ENCODE results near the gene NEK7.
"Not testable (repeated sequence)": the region's sequence is repeated elsewhere in the genome, so short reads cannot be mapped to it uniquely, and the experiment has no call there.

Gene NEK7

DNA sequence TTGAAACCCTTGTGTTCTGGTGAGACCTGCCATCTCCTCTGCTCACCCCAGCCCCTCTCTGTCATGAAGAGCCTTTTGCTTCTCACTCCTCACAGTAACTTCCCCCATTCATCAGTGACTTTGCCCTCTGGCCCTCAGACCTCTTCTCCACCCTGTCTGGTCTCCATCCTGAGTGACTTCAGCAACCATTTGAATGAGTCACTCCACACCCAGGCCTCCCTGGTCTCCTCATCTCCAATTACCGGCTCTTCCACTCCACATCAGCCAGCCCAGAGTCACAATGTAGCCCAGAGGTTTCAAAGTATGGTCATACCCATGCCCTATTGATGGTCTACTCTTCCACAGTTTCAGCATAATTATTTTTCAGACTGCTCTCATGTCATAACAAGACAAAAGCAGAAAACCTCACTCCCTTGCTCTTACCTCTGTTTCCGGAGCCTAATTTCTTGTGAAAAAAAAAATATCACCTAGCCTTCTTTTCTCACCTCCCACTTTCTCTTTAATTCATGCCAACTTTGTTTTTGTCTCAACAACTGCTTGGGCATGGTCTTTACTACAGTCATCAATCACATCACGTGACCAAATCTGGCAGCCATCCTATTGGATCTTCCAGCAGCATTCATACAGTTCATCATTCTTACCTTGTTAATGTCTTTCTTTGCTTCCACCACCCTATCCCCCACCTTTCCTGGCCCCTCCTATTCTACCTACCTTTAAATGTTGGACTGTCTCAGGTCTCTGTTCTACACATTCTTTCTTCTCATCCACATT lies 35.6 kb upstream of the NEK7 start:
- Histone ChIP-seq H3K36me3 (ENCODE audit: control insufficient read depth in 1 of 2, insufficient read depth in 2 of 2, low read length in 2 of 2) (no peaks in the 10 kb centered on the region), H3K9me3 (ENCODE audit: control insufficient read depth in 1 of 2, low read length in 2 of 2) (no peaks in the 10 kb centered on the region), H3K27me3 (ENCODE audit: control insufficient read depth in 1 of 2, insufficient read depth in 2 of 2, low read length in 2 of 2) (no peaks in the 10 kb centered on the region), H3K4me3 (ENCODE audit: low read depth in 1 of 2, low read length in 2 of 2) (no peak overlapping the region), H3K4me1 (ENCODE audit: control insufficient read depth in 1 of 2, insufficient read depth in 2 of 2, low read length in 2 of 2) (no peaks in the 10 kb centered on the region), H3K27ac (ENCODE audit: low read depth, low read length) (no peak overlapping the region), H3K9ac (ENCODE audit: low read depth in 1 of 2, low read length in 2 of 2) (no peak overlapping the region)

DNA sequence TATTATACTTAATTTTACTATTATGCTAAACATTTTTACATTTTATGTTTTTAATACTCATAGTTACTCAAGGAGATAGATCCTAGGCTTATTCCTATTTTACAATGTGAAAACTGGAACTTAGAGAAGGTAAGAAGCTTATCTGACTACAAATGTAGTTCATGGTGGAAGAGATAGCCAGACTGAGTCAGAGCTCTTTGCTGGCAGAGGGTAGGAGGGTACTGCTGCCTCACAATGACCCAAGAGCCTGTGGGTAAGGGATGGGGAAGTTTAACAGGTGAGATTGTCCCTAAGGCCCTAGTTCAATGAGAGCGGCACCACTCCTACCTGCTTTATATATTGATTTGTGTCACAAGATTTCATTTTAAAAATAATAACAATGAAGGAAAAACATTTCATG lies 34.1 kb upstream of the NEK7 start:
- Histone ChIP-seq H3K36me3 (ENCODE audit: control insufficient read depth in 1 of 2, insufficient read depth in 2 of 2, low read length in 2 of 2) (no peaks in the 10 kb centered on the region), H3K27me3 (ENCODE audit: control insufficient read depth in 1 of 2, insufficient read depth in 2 of 2, low read length in 2 of 2) (no peaks in the 10 kb centered on the region), H3K9me3 (ENCODE audit: control insufficient read depth in 1 of 2, low read length in 2 of 2) (no peaks in the 10 kb centered on the region), H3K9ac (ENCODE audit: low read depth in 1 of 2, low read length in 2 of 2) (no peak overlapping the region), H3K27ac (ENCODE audit: low read depth, low read length) (no peak overlapping the region), H3K4me1 (ENCODE audit: control insufficient read depth in 1 of 2, insufficient read depth in 2 of 2, low read length in 2 of 2) (no peaks in the 10 kb centered on the region), H3K4me3 (ENCODE audit: low read depth in 1 of 2, low read length in 2 of 2) (no peak overlapping the region)

DNA sequence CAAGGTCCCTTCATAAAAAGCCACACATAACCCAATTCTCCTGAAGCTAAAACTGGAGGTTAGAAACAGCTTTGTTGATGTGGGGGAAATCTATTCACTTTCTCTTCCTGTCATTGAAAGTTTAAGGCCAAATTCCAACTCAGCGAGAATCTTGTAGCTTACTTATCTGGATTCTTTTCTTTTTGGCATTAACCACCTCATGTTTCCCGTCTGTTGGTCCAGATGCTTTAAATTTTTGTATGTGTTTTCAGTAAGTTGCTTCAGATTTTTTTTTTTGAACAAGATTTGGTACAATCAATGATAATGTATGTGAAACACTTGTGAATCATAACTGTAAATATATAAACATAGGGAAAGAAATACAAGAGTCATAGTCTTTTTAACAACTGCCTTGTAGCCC lies 33.7 kb upstream of the NEK7 start:
- Histone ChIP-seq H3K9me3 (ENCODE audit: control insufficient read depth in 1 of 2, low read length in 2 of 2) (no peaks in the 10 kb centered on the region), H3K27ac (ENCODE audit: low read depth, low read length) (no peak overlapping the region), H3K4me1 (ENCODE audit: control insufficient read depth in 1 of 2, insufficient read depth in 2 of 2, low read length in 2 of 2) (no peaks in the 10 kb centered on the region), H3K36me3 (ENCODE audit: control insufficient read depth in 1 of 2, insufficient read depth in 2 of 2, low read length in 2 of 2) (no peaks in the 10 kb centered on the region), H3K9ac (ENCODE audit: low read depth in 1 of 2, low read length in 2 of 2) (no peak overlapping the region), H3K27me3 (ENCODE audit: control insufficient read depth in 1 of 2, insufficient read depth in 2 of 2, low read length in 2 of 2) (no peaks in the 10 kb centered on the region), H3K4me3 (ENCODE audit: low read depth in 1 of 2, low read length in 2 of 2) (no peak overlapping the region)

DNA sequence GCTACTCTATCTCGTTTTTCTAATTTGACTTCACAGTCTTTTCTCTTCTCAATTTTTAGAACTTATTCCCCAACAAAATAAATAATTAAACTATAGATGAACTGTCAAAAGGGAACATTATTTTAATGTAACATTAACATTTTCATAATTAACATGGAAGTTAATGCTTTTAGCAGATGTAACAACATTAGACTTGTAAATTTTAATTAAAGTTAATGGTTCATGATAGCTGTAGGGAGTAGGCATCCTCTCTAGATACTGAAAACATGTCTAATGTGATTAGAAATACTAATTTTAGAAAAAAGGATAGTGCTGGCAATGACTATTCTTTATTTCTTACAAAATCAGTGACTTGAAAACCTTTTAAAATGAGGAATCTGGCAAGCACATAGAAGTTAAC lies 32.1 kb upstream of the NEK7 start:
- H3K9me3 ChIP-seq (ENCODE audit: control insufficient read depth in 1 of 2, low read length in 2 of 2) = no peaks in the 10 kb centered on the region
- no peak overlapping the region for H3K27ac ChIP-seq (ENCODE audit: low read depth, low read length)
- H3K27me3 ChIP-seq (ENCODE audit: control insufficient read depth in 1 of 2, insufficient read depth in 2 of 2, low read length in 2 of 2) = no peaks in the 10 kb centered on the region
- H3K4me1 ChIP-seq (ENCODE audit: control insufficient read depth in 1 of 2, insufficient read depth in 2 of 2, low read length in 2 of 2) = no peaks in the 10 kb centered on the region
- H3K36me3 ChIP-seq (ENCODE audit: control insufficient read depth in 1 of 2, insufficient read depth in 2 of 2, low read length in 2 of 2) = no peaks in the 10 kb centered on the region
- no peak overlapping the region for H3K9ac ChIP-seq (ENCODE audit: low read depth in 1 of 2, low read length in 2 of 2)
- H3K4me3 ChIP-seq (ENCODE audit: low read depth in 1 of 2, low read length in 2 of 2) = no peak overlapping the region

DNA sequence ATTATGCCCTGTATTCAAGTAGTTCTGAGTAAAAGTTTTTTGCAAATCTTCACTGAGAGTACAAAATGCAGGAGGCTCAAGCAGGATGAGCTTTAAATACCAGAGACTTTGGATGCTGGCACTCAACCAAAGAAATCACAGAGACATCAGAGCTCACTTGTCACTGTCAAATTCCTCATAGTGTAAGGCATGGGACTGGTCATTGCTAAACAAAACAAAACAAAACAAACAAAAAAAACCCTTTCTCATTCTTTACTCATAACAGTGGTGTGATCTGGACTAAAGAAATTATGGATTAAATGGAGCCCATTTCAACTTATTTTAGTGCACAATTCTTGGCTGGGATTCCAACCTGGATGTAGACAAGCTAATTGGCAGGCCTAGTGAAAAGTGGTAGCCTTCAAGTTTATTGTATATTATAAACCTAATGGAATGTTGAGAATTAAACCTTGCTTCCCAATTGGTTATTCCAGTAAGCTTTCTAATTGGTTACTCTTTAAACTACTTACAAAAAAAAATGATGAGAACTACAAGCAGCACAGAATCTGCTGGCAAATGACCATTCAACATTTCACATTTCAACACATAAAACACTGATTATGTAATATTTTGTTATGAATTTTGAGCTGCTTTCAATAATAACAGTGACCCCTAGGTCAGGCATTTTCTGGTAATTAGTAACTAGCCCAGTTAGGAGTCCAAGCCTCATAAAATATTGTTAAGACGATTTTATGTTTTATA lies 30.6 kb upstream of the NEK7 start:
- no peak overlapping the region for H3K27ac ChIP-seq (ENCODE audit: low read depth, low read length)

DNA sequence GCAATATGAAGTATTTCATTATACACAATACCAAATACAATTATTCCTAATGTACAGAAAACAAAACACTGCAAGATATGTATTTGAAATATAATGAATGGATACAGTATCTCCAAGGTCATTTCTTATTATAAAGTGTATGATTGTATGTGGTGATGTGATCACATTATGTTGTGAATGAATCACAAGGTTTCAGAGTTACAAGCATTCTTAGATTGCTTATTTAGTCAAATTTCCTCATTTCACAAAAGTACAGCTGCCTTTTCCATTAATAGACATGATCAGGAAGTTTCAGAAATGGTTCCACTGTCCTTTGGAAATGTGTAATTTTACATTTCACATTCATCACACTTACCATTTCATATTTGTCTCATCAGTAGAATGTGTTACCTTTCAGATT lies 28.3 kb upstream of the NEK7 start:
- Histone ChIP-seq H3K9ac (ENCODE audit: low read depth in 1 of 2, low read length in 2 of 2) (no peak overlapping the region), H3K27me3 (ENCODE audit: control insufficient read depth in 1 of 2, insufficient read depth in 2 of 2, low read length in 2 of 2) (no peaks in the 10 kb centered on the region), H3K4me1 (ENCODE audit: control insufficient read depth in 1 of 2, insufficient read depth in 2 of 2, low read length in 2 of 2) (no peaks in the 10 kb centered on the region), H3K9me3 (ENCODE audit: control insufficient read depth in 1 of 2, low read length in 2 of 2) (no peaks in the 10 kb centered on the region), H3K27ac (ENCODE audit: low read depth, low read length) (no peak overlapping the region), H3K4me3 (ENCODE audit: low read depth in 1 of 2, low read length in 2 of 2) (no peak overlapping the region), H3K36me3 (ENCODE audit: control insufficient read depth in 1 of 2, insufficient read depth in 2 of 2, low read length in 2 of 2) (no peaks in the 10 kb centered on the region)

More for the DNA sequence above, 30.6 kb upstream of the NEK7 start:
- no peaks in the 10 kb centered on the region for H3K9me3 ChIP-seq (ENCODE audit: control insufficient read depth in 1 of 2, low read length in 2 of 2)
- H3K27me3 ChIP-seq (ENCODE audit: control insufficient read depth in 1 of 2, insufficient read depth in 2 of 2, low read length in 2 of 2) = no peaks in the 10 kb centered on the region
- H3K36me3 ChIP-seq (ENCODE audit: control insufficient read depth in 1 of 2, insufficient read depth in 2 of 2, low read length in 2 of 2) = no peaks in the 10 kb centered on the region
- H3K4me3 ChIP-seq (ENCODE audit: low read depth in 1 of 2, low read length in 2 of 2) = no peak overlapping the region
- H3K4me1 ChIP-seq (ENCODE audit: control insufficient read depth in 1 of 2, insufficient read depth in 2 of 2, low read length in 2 of 2) = no peaks in the 10 kb centered on the region
- no peak overlapping the region for H3K9ac ChIP-seq (ENCODE audit: low read depth in 1 of 2, low read length in 2 of 2)

DNA sequence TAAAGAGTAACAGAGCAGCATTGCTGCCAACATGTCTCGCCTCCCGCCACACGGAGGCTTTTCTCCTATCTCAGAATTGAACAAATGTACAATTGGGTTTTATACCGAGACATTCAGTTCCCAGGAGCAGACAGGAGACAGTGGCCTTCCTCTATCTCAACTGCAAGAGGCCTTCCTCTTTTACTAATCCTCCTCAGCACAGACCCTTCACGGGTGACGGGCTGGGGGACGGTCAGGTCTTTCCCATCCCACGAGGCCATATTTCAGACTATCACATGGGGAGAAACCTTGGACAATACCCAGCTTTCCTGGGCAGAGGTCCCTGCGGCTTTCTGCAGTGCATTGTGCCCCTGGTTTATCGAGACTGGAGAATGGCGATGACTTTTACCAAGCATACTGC lies 26.7 kb upstream of the NEK7 start:
- not testable (repeated sequence) for H3K27ac ChIP-seq (ENCODE audit: low read depth, low read length); H3K4me3 ChIP-seq (ENCODE audit: low read depth in 1 of 2, low read length in 2 of 2); H3K9ac ChIP-seq (ENCODE audit: low read depth in 1 of 2, low read length in 2 of 2); H3K4me1 ChIP-seq (ENCODE audit: control insufficient read depth in 1 of 2, insufficient read depth in 2 of 2, low read length in 2 of 2); H3K27me3 ChIP-seq (ENCODE audit: control insufficient read depth in 1 of 2, insufficient read depth in 2 of 2, low read length in 2 of 2); H3K36me3 ChIP-seq (ENCODE audit: control insufficient read depth in 1 of 2, insufficient read depth in 2 of 2, low read length in 2 of 2); H3K9me3 ChIP-seq (ENCODE audit: control insufficient read depth in 1 of 2, low read length in 2 of 2)

DNA sequence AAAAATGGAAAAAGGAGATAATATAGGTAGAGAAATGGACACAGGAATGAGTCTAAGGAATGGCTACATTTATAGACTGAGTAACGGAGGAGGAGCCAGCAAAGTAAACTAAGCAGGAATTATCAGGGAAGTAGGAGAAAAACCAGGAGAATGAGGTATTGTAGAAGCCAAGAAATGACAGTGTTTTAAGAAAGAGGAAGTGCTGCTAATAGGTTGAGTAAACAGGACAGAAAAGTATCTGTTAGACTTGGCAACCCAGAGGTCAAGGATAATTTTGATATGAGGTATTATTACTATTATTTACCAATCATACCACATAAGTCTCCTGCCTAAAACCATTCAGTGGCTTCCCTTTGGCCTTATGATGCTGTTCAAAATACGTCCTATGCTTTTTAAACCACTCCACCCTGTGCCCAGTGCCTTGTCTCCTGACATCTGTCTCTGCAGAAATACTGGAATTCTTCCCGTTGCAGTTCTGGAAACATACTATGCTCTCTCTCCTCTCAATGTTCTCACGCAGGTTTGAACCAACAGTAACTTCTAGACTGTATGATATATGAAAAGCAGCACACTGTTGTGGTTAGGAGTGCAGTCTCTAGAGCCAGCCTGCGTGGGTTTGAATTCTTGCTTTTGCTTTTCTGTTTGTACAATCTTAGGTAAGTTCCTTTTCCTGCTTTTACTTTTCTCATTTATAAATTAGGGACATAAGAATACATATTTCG lies 24.6 kb upstream of the NEK7 start:
- H3K9ac ChIP-seq (ENCODE audit: low read depth in 1 of 2, low read length in 2 of 2) = no peak overlapping the region
- H3K36me3 ChIP-seq (ENCODE audit: control insufficient read depth in 1 of 2, insufficient read depth in 2 of 2, low read length in 2 of 2) = no peaks in the 10 kb centered on the region
- no peak overlapping the region for H3K4me3 ChIP-seq (ENCODE audit: low read depth in 1 of 2, low read length in 2 of 2)
- H3K27ac ChIP-seq (ENCODE audit: low read depth, low read length) = no peak overlapping the region
- no peaks in the 10 kb centered on the region for H3K9me3 ChIP-seq (ENCODE audit: control insufficient read depth in 1 of 2, low read length in 2 of 2)
- no peaks in the 10 kb centered on the region for H3K4me1 ChIP-seq (ENCODE audit: control insufficient read depth in 1 of 2, insufficient read depth in 2 of 2, low read length in 2 of 2)
- no peaks in the 10 kb centered on the region for H3K27me3 ChIP-seq (ENCODE audit: control insufficient read depth in 1 of 2, insufficient read depth in 2 of 2, low read length in 2 of 2)

DNA sequence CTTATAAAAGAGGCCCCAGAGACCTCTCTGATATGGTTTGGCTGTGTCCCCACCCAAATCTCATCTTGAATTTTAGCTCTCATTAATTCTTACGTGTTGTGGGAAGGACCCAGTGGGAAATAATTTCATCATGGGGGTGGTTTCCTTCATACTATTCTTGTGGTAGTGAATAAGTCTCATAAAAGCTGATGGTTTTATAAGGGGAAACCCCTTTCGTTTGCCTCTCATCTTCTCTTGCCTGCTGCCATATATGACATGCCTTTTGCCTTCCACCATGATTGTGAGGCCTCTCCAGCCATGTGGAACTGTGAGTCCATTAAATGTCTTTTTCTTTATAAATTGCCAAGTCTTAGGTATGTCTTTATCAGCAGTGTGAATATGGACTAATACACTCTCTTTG lies 22.5 kb upstream of the NEK7 start:
- Histone ChIP-seq H3K9me3 (ENCODE audit: control insufficient read depth in 1 of 2, low read length in 2 of 2) (no peaks in the 10 kb centered on the region), H3K4me3 (ENCODE audit: low read depth in 1 of 2, low read length in 2 of 2) (no peak overlapping the region), H3K4me1 (ENCODE audit: control insufficient read depth in 1 of 2, insufficient read depth in 2 of 2, low read length in 2 of 2) (no peaks in the 10 kb centered on the region), H3K27ac (ENCODE audit: low read depth, low read length) (no peak overlapping the region), H3K27me3 (ENCODE audit: control insufficient read depth in 1 of 2, insufficient read depth in 2 of 2, low read length in 2 of 2) (no peaks in the 10 kb centered on the region), H3K9ac (ENCODE audit: low read depth in 1 of 2, low read length in 2 of 2) (no peak overlapping the region), H3K36me3 (ENCODE audit: control insufficient read depth in 1 of 2, insufficient read depth in 2 of 2, low read length in 2 of 2) (no peaks in the 10 kb centered on the region)

DNA sequence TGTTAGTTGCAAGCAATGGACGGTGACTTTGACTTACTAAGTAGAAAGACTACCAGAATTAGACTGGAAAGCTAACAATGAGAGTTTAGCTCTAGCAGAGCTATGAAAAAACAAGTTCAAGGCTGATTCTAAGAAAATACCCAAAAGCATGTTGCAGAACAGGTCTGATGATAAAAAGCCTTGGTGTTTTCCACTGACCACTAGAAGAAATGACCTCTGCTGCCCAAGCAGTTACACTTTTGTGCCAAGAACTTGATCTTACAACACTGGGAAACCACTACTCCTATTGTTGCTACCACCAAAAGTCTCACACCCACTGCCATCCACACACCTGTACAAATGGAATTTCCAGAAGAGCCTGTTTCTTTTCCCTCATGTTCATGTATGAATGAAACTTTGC lies 21.4 kb upstream of the NEK7 start:
- Histone ChIP-seq H3K9me3 (ENCODE audit: control insufficient read depth in 1 of 2, low read length in 2 of 2) (no peaks in the 10 kb centered on the region), H3K36me3 (ENCODE audit: control insufficient read depth in 1 of 2, insufficient read depth in 2 of 2, low read length in 2 of 2) (no peaks in the 10 kb centered on the region), H3K27me3 (ENCODE audit: control insufficient read depth in 1 of 2, insufficient read depth in 2 of 2, low read length in 2 of 2) (no peaks in the 10 kb centered on the region), H3K4me1 (ENCODE audit: control insufficient read depth in 1 of 2, insufficient read depth in 2 of 2, low read length in 2 of 2) (no peaks in the 10 kb centered on the region), H3K27ac (ENCODE audit: low read depth, low read length) (no peak overlapping the region), H3K4me3 (ENCODE audit: low read depth in 1 of 2, low read length in 2 of 2) (no peak overlapping the region), H3K9ac (ENCODE audit: low read depth in 1 of 2, low read length in 2 of 2) (no peak overlapping the region)

Data from duodenal mucosa (tissue), 2 donors.